IgD-negative memory B cell (primary cell): Measurements from ENCODE around the gene TEN1. TPM values are rescaled to one million over a fixed set of nuclear protein-coding genes. Genes with fewer than 3 reads are reported as not detected.
A peak's percentile ranks its signal among the peaks of the same experiment; 100 is the strongest.
"Not testable (repeated sequence)": the region's sequence is repeated elsewhere in the genome, so short reads cannot be mapped to it uniquely, and the experiment has no call there.

Source experiments
- H3K27ac Mint-ChIP-seq, 3 donors: one replicate each; pipeline ENCODE4 v1.8.0; 2020 to 2022; ENCODE audit warnings: mild to moderate bottlenecking in 3 of 3, mixed read lengths in 3 of 3, moderate library complexity in 1 of 3
- H3K27me3 Mint-ChIP-seq: one replicate; pipeline ENCODE4 v1.8.0; 2021; ENCODE audit warnings: mixed read lengths
- H3K36me3 Mint-ChIP-seq: one replicate; pipeline ENCODE4 v1.8.0; 2020; ENCODE audit warnings: mild to moderate bottlenecking, mixed read lengths
- H3K4me1 Mint-ChIP-seq, 3 donors: one replicate each; pipeline ENCODE4 v1.8.0; 2020 to 2022; ENCODE audit warnings: mixed read lengths in 3 of 3, mild to moderate bottlenecking in 1 of 3
- H3K4me3 Mint-ChIP-seq, 4 donors: one replicate each; pipeline ENCODE4 v1.8.0; 2020 to 2022; ENCODE audit warnings: mild to moderate bottlenecking in 4 of 4, mixed read lengths in 4 of 4, moderate library complexity in 3 of 4
- H3K9me3 Mint-ChIP-seq, 3 donors: one replicate each; pipeline ENCODE4 v1.8.0; 2020 to 2021; ENCODE audit warnings: mixed read lengths in 3 of 3, mild to moderate bottlenecking in 1 of 3
- polyA plus RNA-seq: library from polyadenylated mRNA; unstranded; fragments of 300-500 nt; fragmentation: Illumina TruSeq; gene quantifications from one replicate; pipeline ENCODE4 v1.2.3, GENCODE V29; 2021

Gene TEN1
- polyA plus RNA-seq, 1 donor from 2014 or later: 27.0 TPM

DNA sequence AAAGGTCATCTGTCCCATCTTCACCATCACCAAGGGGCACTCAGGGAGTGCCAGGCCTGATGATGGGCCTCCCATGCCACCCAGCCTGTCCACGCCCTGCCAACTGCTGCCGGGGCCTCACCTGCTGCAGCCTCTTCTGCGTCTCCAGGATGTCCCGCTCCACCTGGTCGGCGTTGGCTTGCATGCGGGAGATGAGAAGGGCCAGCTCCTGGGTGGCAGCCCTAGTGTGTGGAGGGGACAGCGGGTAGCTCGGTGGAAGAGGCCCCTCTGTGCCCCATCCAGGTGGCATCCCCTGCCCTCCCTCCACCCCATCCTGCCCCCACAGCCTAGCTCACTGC, 44.8 kb downstream of the TEN1 start:
- no peaks in the 10 kb centered on the region for H3K9me3 Mint-ChIP-seq
- H3K4me3 Mint-ChIP-seq: no peak overlapping the region
- no peaks in the 10 kb centered on the region for H3K4me1 Mint-ChIP-seq
- H3K36me3 Mint-ChIP-seq: no peaks in the 10 kb centered on the region
- H3K27me3 Mint-ChIP-seq: no peaks in the 10 kb centered on the region
- H3K27ac Mint-ChIP-seq: no peak overlapping the region

GRCh38 chr17:76024353-76024752, 45.3 kb downstream of the TEN1 start:
- H3K36me3 Mint-ChIP-seq: no peaks in the 10 kb centered on the region
- H3K9me3 Mint-ChIP-seq: no peaks in the 10 kb centered on the region
- no peaks in the 10 kb centered on the region for H3K27me3 Mint-ChIP-seq
- H3K27ac Mint-ChIP-seq: no peak overlapping the region
- H3K4me3 Mint-ChIP-seq: no peak overlapping the region
- H3K4me1 Mint-ChIP-seq: peaks cover 0 to 1% (median 0%) of the 10 kb centered on the region in 3 donors

DNA sequence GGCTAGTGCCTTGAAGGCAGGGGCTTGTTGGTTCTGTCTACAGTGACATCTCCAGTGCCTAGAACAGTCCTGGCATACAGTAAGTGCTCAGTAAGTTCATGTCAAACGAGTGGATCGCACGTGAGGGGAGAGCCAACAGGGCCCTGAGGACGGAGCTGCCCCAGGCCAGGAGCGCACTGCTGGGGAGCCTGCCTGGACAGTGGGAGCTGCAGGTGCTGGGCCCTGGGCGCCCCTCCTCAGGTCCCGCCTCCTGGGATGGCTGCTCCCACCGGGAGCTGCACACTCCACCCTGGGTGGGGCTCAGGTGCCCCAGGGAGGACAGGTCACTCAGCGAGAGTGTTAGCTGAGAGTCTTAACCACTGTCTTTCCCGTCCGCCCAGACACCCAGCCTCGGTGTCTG, 46.3 kb downstream of the TEN1 start:
- Mint-ChIP-seq H3K9me3 (no peaks in the 10 kb centered on the region), H3K4me1 (peaks cover 0 to 7% (median 4%) of the 10 kb centered on the region in 3 donors), H3K27me3 (no peaks in the 10 kb centered on the region), H3K27ac (peak overlapping the region in 1 of 3 donors; percentile 68), H3K36me3 (no peaks in the 10 kb centered on the region), H3K4me3 (no peak overlapping the region)

DNA sequence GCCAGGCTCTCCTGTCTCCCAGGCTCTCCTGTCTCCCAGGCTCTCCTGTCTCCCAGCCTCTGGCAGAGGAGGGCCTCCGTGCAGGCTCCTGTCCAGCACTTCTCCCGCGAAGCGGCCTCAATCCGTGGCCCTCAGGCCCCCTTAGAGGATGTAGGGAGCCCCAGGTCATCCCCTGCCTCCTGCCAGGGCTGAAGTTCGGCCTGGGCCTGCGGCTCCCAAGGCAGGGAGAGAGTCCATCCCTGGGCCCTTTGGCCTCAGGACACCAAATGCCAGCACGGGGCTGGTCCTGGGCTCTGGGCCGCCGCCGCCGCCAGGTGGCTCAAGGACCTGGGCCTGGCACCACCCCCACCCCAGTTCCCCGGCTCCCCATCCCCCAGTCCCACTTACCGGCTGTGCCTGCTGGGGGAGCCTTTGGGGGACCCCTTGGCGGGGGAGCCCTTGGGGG, 47.7 kb downstream of the TEN1 start:
- peaks cover 0 to 7% (median 4%) of the 10 kb centered on the region in 3 donors for H3K4me1 Mint-ChIP-seq
- H3K36me3 Mint-ChIP-seq: no peaks in the 10 kb centered on the region
- H3K9me3 Mint-ChIP-seq: no peaks in the 10 kb centered on the region
- no peak overlapping the region for H3K4me3 Mint-ChIP-seq
- H3K27me3 Mint-ChIP-seq: no peaks in the 10 kb centered on the region
- H3K27ac Mint-ChIP-seq: no peak overlapping the region

GRCh38 chr17:76027159-76027839, 48.3 kb downstream of the TEN1 start, which contains the start of gene EVPL:
TSS of gene EVPL (minus strand) at chr17:76027306. CDS start at chr17:76027198, 108 bp downstream.
- Mint-ChIP-seq H3K27ac (peak within 1 kb of the TSS in 1 of 3 donors; percentile 69), H3K4me3 (no peak within 1 kb of the TSS), H3K27me3 (no peaks in the 10 kb centered on the region), H3K36me3 (no peaks in the 10 kb centered on the region), H3K9me3 (no peaks in the 10 kb centered on the region), H3K4me1 (peaks cover 0 to 7% (median 4%) of the 10 kb centered on the region in 3 donors)

GRCh38 chr17:76032073-76032779, 53.2 kb downstream of the TEN1 start:
- Mint-ChIP-seq H3K27ac (no peak overlapping the region), H3K4me1 (peaks cover 0 to 7% (median 4%) of the 10 kb centered on the region in 3 donors), H3K9me3 (no peaks in the 10 kb centered on the region), H3K4me3 (no peak overlapping the region), H3K27me3 (no peaks in the 10 kb centered on the region), H3K36me3 (no peaks in the 10 kb centered on the region)

GRCh38 chr17:76032780-76033108, 53.7 kb downstream of the TEN1 start:
- no peaks in the 10 kb centered on the region for H3K27me3 Mint-ChIP-seq
- no peaks in the 10 kb centered on the region for H3K36me3 Mint-ChIP-seq
- H3K27ac Mint-ChIP-seq: no peak overlapping the region
- no peaks in the 10 kb centered on the region for H3K9me3 Mint-ChIP-seq
- H3K4me3 Mint-ChIP-seq: no peak overlapping the region
- peaks cover 0 to 7% (median 4%) of the 10 kb centered on the region in 3 donors for H3K4me1 Mint-ChIP-seq

DNA sequence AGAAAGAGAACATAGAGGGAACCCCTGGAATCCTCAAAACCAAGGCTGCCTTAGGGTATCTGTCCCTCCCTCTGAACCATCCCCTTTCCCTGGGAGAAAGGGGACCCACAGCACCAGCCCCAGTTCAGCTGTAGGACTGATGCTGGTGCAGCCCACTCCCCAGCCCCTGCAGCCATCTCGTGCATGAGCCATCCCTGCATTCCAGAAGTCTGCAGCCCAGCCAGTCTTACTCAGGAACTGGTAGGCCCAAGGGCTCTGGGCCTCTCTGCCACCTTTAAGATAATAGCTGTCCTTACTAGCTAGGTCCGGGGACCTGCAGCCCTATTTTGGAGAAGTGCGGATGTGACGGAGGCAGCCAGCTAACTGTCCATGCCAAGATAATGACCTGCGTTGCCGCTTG, 54.1 kb downstream of the TEN1 start:
- H3K27ac Mint-ChIP-seq: no peak overlapping the region
- H3K4me3 Mint-ChIP-seq: no peak overlapping the region

DNA sequence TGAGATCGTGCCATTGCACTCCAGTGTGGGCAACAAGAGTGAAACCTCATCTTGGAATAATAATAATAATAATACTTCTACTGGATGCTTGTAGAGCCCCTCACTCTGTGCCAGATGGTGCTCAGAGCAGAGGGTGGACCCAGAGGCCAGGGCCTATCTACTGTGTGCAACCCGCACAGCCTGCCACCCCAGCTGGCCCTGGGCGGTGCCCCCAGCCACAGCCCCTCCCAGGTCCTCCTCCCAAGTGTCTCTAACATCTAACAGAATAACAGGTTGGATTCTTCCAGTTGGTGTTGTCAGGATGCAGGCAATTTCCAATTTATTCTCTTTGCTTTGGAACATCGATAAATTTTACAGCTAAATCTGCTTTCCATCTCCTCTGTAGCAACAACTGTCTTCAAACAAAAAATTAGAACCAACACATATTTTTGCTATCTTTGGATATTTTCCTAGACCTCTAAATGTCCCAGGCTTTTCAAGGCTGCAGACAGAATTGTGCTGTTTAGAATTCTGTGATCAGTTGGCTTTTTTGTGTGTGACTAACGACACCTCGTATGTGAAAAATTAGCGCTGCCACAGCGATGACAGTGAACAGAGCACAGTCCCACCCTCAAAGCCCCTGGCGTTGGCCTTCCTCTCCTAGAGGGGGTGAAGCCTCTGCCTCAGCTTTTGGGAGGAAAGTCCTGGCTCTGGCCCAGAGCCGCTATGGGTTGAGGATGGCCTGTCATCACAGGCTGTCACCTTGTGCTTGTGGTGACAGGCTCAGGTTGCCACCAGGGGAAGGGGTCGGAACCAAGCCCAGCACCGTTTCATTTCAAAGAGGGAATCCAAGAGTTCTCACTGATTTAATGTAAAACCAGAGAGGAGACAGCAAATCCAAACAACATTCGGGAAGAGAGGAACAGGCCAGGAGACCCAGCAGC, 55.6 kb downstream of the TEN1 start:
- H3K27ac Mint-ChIP-seq: no peak overlapping the region
- H3K36me3 Mint-ChIP-seq: peaks cover 2% of the 10 kb centered on the region
- H3K27me3 Mint-ChIP-seq: no peaks in the 10 kb centered on the region
- H3K4me3 Mint-ChIP-seq: no peak overlapping the region
- peaks cover 0 to 3% (median 2%) of the 10 kb centered on the region in 3 donors for H3K4me1 Mint-ChIP-seq
- no peaks in the 10 kb centered on the region for H3K9me3 Mint-ChIP-seq

More for the DNA sequence above, 54.1 kb downstream of the TEN1 start:
- Mint-ChIP-seq H3K4me1 (peaks cover 0 to 7% (median 4%) of the 10 kb centered on the region in 3 donors), H3K27me3 (no peaks in the 10 kb centered on the region), H3K9me3 (no peaks in the 10 kb centered on the region), H3K36me3 (no peaks in the 10 kb centered on the region)

- H3K4me1 Mint-ChIP-seq: no peaks in the 10 kb centered on the region
- H3K36me3 Mint-ChIP-seq: peaks cover 2% of the 10 kb centered on the region
- H3K4me3 Mint-ChIP-seq: no peak overlapping the region
- H3K27me3 Mint-ChIP-seq: no peaks in the 10 kb centered on the region
- no peaks in the 10 kb centered on the region for H3K9me3 Mint-ChIP-seq
- no peak overlapping the region for H3K27ac Mint-ChIP-seq
These were observed 57.6 kb downstream of the TEN1 start for GRCh38 chr17:76036497-76037261.

DNA sequence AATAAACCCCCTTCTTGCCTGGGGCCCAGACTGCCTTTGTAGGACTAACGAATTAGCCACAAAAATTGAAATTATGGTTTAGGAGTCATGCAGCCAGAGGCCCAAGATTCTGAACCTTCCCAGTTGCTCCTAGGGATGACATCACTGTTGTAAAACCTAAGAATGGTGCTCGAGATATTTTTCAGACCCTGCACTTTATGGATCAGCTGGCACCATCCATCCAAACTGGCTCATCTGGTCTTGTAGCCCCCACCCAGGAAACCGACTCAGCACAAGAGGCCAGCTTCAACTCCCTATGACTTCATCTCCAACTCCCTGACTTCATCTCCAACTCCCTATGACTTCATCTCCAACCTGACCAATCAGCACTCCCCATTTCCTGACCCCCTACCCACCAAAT, 59.0 kb downstream of the TEN1 start:
- Mint-ChIP-seq H3K27me3 (no peaks in the 10 kb centered on the region), H3K4me1 (no peaks in the 10 kb centered on the region), H3K27ac (peak overlapping the region in 1 of 3 donors; percentile 88), H3K9me3 (no peaks in the 10 kb centered on the region), H3K36me3 (peaks cover 2% of the 10 kb centered on the region), H3K4me3 (no peak overlapping the region)

GRCh38 chr17:76039121-76039520, 60.1 kb downstream of the TEN1 start:
- H3K36me3 Mint-ChIP-seq: peaks cover 2% of the 10 kb centered on the region
- no peaks in the 10 kb centered on the region for H3K27me3 Mint-ChIP-seq
- H3K4me3 Mint-ChIP-seq: no peak overlapping the region
- H3K9me3 Mint-ChIP-seq: no peaks in the 10 kb centered on the region
- H3K27ac Mint-ChIP-seq: no peak overlapping the region
- H3K4me1 Mint-ChIP-seq: no peaks in the 10 kb centered on the region

DNA sequence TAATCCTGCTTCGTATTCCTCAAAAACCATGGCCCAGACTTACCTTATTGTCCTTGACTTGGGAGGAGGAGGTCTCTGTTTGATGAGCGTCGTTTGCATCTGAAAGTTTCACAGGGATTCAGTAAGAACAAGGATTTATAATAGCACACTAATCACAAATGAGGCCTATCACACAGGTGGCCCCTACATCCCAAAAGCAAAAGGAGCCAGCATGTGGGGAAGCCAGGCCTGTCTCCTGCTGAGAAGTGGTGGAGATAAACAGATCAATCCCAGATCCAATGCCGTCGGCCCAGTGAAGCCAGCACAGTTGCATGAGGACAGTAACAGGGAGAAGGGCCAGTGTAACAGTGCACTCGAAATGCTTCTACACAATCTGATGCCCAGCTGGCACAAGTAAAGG, 61.3 kb downstream of the TEN1 start:
- Mint-ChIP-seq H3K9me3 (no peaks in the 10 kb centered on the region), H3K4me1 (no peaks in the 10 kb centered on the region), H3K27ac (peak overlapping the region in 1 of 3 donors; percentile 47), H3K36me3 (peaks cover 2% of the 10 kb centered on the region), H3K27me3 (no peaks in the 10 kb centered on the region), H3K4me3 (no peak overlapping the region)

DNA sequence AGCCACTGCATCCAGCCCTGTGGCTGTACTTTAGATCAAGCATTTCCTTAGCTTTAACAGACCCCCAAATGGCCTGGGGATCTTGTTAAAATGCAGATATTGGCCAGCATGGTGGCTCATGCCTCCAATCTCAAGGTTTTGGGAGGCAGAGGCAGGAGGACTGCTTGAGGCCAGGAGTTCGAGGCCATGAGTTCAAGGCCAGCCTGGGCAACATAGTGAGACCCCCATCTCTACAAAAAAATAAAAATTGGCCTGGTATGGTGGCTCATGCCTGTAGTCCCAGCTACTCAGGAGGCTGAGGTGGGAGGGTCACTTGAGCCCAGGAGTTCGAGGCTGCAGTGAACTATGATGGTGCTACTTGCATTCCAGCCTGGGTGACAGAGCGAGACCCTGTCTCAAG, 63.8 kb downstream of the TEN1 start:
- H3K36me3 Mint-ChIP-seq, H3K4me3 Mint-ChIP-seq, H3K9me3 Mint-ChIP-seq, H3K4me1 Mint-ChIP-seq, H3K27me3 Mint-ChIP-seq, H3K27ac Mint-ChIP-seq: not testable (repeated sequence)
